OCI-LY7 (cell line): ENCODE results near the gene PLP1.

ENCODE experiments used
- CTCF ChIP-seq: fragments of 200-600 bp; sonication (generic); conservative IDR thresholded peaks from 2 replicates; pipeline ENCODE4 v1.5.1; 2014; ENCODE audit warnings: mild to moderate bottlenecking, antibody characterized with exemption, low read length, moderate library complexity, mixed read lengths
- EZH2phosphoT487 ChIP-seq: fragments of 200-600 bp; sonication (generic); IDR thresholded peaks from 2 replicates; pipeline ENCODE4 v1.6.1; 2018; ENCODE audit warnings: low read depth, borderline replicate concordance, mild to moderate bottlenecking, mixed run types, antibody characterized with exemption, low read length, moderate library complexity, mixed read lengths

DNA sequence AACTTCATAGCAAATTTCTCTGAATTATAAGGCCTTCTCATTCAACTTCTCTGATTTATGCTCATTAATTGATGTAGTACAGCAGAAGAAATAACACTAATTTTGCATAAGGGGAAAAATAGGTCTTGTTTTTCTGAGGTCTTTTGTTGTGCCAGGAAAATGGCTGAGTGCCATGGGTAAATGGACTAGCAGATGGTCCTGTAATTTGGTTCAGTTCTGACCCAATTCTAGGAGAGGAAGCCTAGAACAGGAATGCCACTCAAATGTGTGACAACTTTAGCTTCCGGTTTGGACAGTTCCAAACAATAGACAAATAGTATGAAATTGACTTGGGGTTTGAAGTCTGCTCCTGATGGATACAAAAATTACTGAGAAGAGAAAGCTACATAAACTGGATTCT, 49.2 kb downstream of the PLP1 start:
- TF ChIP-seq CTCF (no peak), EZH2phosphoT487 (no peak)
